Chondrocyte (in vitro differentiated cells): ENCODE data around the gene ASTN2. TPM values are rescaled to one million over a fixed set of nuclear protein-coding genes. Genes with fewer than 3 reads are reported as not detected.

Source experiments
- DNase-seq: peaks from one replicate; pipeline ENCODE4 v3.0.0; 2021; ENCODE audit warnings: mixed read lengths, low spot score
- H3K27ac Mint-ChIP-seq: one replicate; pipeline ENCODE4 v1.8.0; 2021; ENCODE audit warnings: mild to moderate bottlenecking, moderate library complexity, mixed read lengths; ENCODE audit not compliant: unreplicated experiment
- H3K27me3 Mint-ChIP-seq: 2 replicates; pipeline ENCODE4 v1.8.0; 2021; ENCODE audit warnings: low read depth, mixed read lengths
- H3K36me3 Mint-ChIP-seq: 2 replicates; pipeline ENCODE4 v1.8.0; 2021; ENCODE audit warnings: low read depth, mixed read lengths
- H3K4me1 Mint-ChIP-seq: 2 replicates; pipeline ENCODE4 v1.8.0; 2021; ENCODE audit warnings: low read depth, mild to moderate bottlenecking, mixed read lengths
- H3K4me3 Mint-ChIP-seq: one replicate; pipeline ENCODE4 v1.8.0; 2021; ENCODE audit warnings: mild to moderate bottlenecking, moderate library complexity, mixed read lengths; ENCODE audit not compliant: unreplicated experiment
- H3K9me3 Mint-ChIP-seq: 2 replicates; pipeline ENCODE4 v1.8.0; 2021; ENCODE audit warnings: low read depth, mixed read lengths
- total RNA-seq: library from RNA; stranded (reverse); gene quantifications from 3 replicates; pipeline ENCODE4 v1.2.1, GENCODE V29; 2021
- TF ChIP-seq, protein P1 (sequence below): fragments of 200-600 bp; sonication (generic); IDR thresholded peaks from 2 replicates; pipeline ENCODE4 v1.5.0; 2021; ENCODE audit warnings: antibody characterized with exemption, mild to moderate bottlenecking, moderate library complexity

ASTN2 gene
- total RNA-seq, 1 donor from 2014 or later = 3.6 TPM

DNA sequence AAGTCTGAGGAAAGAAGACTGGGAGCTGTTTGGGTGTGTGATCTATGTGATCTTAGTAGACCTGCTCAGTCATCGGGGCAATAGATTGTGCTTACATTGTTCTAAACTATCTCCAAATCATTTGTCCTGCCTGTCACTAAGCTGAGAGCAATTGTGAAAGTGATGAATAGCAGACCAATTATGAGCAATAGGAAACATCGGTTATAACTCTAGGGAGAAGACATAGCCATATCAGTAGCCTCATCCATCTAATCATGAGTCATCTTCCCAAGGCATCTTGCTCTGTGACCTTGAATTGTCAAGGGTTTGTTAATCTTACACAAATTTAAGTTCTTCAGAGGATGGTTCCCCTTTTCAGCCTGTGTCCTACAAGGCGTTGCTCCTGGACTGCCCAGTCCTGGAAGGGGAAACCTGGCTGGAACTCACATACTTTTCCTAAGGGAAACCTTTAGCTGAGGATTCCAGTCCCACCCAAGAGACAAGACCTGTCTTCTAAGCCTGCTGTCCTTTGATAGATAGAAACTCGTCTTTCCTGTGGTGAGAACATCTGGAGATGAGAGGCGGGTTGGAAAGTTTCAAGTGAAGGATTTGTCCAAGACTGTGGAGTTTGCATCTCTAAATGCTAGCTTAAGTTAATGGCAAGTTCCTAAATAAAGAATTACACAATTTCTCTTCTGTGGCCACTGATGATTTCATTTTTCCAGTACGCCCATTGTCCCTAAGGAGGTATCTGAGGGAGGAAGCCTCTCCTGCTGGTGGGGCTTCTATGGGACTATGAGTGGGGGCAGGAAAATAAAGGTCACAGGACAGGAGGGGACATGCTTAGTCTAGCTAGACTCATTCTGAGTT is 781.6 kb downstream of the ASTN2 start:
- TF ChIP-seq, protein P1, sequence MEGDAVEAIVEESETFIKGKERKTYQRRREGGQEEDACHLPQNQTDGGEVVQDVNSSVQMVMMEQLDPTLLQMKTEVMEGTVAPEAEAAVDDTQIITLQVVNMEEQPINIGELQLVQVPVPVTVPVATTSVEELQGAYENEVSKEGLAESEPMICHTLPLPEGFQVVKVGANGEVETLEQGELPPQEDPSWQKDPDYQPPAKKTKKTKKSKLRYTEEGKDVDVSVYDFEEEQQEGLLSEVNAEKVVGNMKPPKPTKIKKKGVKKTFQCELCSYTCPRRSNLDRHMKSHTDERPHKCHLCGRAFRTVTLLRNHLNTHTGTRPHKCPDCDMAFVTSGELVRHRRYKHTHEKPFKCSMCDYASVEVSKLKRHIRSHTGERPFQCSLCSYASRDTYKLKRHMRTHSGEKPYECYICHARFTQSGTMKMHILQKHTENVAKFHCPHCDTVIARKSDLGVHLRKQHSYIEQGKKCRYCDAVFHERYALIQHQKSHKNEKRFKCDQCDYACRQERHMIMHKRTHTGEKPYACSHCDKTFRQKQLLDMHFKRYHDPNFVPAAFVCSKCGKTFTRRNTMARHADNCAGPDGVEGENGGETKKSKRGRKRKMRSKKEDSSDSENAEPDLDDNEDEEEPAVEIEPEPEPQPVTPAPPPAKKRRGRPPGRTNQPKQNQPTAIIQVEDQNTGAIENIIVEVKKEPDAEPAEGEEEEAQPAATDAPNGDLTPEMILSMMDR = no peak
- H3K27ac Mint-ChIP-seq = no peak overlapping the region
- no peaks in the 10 kb centered on the region for H3K27me3 Mint-ChIP-seq
- H3K9me3 Mint-ChIP-seq = no peaks in the 10 kb centered on the region
- no peak for DNase-seq
- H3K36me3 Mint-ChIP-seq = no peaks in the 10 kb centered on the region
- no peak overlapping the region for H3K4me3 Mint-ChIP-seq
- peaks cover 7% of the 10 kb centered on the region for H3K4me1 Mint-ChIP-seq

DNA sequence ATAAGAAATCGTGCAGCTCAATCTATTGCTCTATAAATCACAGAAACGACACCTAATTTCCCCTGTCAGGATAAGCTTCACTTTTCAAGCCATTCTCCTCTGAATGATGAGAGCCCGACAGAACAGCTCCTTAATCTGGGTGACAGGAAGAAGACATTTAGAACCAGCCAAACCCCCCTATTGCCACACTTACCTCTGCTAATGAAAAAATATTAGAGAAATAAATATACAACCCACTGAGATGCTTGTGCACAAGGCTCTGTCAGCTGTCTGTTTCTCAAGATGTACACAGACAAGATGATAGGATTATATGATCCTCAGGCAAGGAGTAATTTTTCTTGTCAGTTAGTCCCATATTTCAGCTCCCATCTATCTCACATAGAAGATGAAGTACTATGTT is 785.2 kb downstream of the ASTN2 start:
- Mint-ChIP-seq H3K27me3 (no peaks in the 10 kb centered on the region), H3K9me3 (no peaks in the 10 kb centered on the region), H3K36me3 (peaks cover 2% of the 10 kb centered on the region), H3K27ac (no peak overlapping the region), H3K4me3 (no peak overlapping the region), H3K4me1 (peaks cover 7% of the 10 kb centered on the region)
- TF ChIP-seq, protein P1 = no peak
- no peak for DNase-seq

DNA sequence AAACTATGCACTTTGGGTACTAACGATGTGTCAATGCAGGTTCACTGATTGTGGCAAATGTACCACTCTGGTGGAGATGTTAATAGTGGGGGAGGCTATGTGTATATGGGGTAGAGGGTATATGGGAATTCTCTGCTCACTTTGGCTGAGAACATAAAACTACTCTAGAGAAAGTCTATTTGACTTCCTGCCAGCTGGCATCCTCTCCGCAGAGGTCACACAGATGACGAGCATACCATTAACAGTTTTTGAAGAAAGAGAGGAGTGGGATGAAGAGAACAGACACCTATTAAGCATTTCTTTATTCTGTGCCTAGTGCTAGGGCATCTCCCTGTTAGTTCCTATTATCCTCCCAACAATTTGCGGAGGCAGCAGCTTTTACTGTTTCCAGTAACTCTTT is 786.1 kb downstream of the ASTN2 start:
- no peak for DNase-seq
- TF ChIP-seq, protein P1 = no peak
- Mint-ChIP-seq H3K36me3 (peaks cover 2% of the 10 kb centered on the region), H3K27me3 (no peaks in the 10 kb centered on the region), H3K9me3 (no peaks in the 10 kb centered on the region), H3K4me3 (no peak overlapping the region), H3K4me1 (peaks cover 7% of the 10 kb centered on the region), H3K27ac (no peak overlapping the region)

DNA sequence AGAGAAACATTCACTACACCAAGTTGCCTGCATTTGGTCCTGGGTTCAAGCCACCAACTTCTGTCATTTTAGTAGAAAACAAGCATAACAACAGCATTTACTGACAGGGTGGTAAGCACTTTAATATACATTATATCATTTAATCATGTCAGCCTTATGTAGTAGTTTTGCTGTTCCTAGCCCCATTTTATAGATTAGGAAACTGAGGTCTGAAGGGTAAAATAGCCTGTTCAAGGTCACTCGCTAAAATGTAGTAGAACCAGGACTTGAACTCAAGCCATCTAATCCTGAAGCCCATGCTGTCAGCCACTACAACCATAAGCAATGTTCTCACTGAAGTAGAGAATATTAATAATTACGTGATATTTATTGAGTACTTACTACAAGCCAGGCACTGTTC is 787.4 kb downstream of the ASTN2 start:
- H3K4me3 Mint-ChIP-seq = no peak overlapping the region
- peaks cover 2% of the 10 kb centered on the region for H3K36me3 Mint-ChIP-seq
- H3K27me3 Mint-ChIP-seq = no peaks in the 10 kb centered on the region
- TF ChIP-seq, protein P1 = no peak
- H3K9me3 Mint-ChIP-seq = no peaks in the 10 kb centered on the region
- no peak overlapping the region for H3K27ac Mint-ChIP-seq
- H3K4me1 Mint-ChIP-seq = peaks cover 7% of the 10 kb centered on the region
- DNase-seq = no peak

DNA sequence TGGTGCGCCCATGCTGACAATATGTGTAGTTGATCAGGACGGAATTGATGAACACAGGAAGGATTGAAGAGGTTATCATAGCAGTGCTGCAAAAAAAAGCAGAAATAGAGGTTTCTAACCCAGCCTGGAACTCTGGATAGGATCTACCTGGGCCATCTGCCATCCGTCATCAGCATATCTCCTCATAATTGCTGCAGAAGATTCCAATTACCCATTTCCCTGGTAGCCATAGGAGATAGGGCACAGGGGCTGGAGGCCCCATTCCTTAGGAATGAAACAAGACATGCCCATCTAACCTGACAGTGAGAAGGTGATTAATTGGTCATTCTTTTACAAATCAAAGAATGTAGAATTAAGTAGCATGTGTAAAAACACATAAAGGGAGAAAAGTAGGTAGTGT is 788.1 kb downstream of the ASTN2 start:
- Mint-ChIP-seq H3K36me3 (peaks cover 2% of the 10 kb centered on the region), H3K27me3 (no peaks in the 10 kb centered on the region), H3K4me3 (no peak overlapping the region), H3K27ac (no peak overlapping the region), H3K4me1 (peaks cover 7% of the 10 kb centered on the region), H3K9me3 (no peaks in the 10 kb centered on the region)
- DNase-seq = no peak
- TF ChIP-seq, protein P1 = no peak
